ENCODE data around the gene TRMT11.
"Not testable (repeated sequence)": the region's sequence is repeated elsewhere in the genome, so short reads cannot be mapped to it uniquely, and the experiment has no call there.

Gene TRMT11

DNA sequence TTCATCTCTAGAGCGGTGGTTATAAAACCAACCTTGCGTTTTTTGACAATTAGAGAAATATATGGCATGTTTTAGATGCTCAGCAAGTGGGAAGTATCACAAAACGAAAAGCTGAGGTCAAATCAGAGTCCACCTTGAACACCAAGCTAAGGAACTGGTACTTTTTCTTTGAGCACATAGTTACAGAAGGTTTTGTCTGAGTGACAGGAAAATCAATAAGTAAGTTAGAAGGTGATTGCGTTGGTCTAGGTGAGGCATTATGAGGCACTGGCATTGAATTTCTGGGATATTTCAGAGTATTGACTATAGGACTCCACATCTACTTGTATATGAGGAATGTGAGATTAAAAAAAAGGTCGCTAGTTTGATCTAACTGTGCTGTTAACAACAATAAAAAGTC is 30.4 kb upstream of the TRMT11 start:
- H3K4me3 ChIP-seq (ENCODE audit: low read depth, low read length), result peak overlapping the region; percentile 85
- DNase-seq (ENCODE audit: low read depth), result no peak

- DNase-seq (ENCODE audit: low read depth), result peak; percentile 88
- peak within 1 kb of the TSS; percentile 85 for H3K4me3 ChIP-seq (ENCODE audit: low read depth, low read length)
Observed at GRCh38 chr6:125956506-125957390, 29.6 kb upstream of the TRMT11 start, which contains the start of gene HINT3. TSS of gene HINT3 (plus strand) at chr6:125956770. CDS start at chr6:125956978, 208 bp downstream.

- peak overlapping the region; percentile 85 for H3K4me3 ChIP-seq (ENCODE audit: low read depth, low read length)
- no peak for DNase-seq (ENCODE audit: low read depth)
Observed at GRCh38 chr6:125957391-125957693, 29.0 kb upstream of the TRMT11 start.

DNA sequence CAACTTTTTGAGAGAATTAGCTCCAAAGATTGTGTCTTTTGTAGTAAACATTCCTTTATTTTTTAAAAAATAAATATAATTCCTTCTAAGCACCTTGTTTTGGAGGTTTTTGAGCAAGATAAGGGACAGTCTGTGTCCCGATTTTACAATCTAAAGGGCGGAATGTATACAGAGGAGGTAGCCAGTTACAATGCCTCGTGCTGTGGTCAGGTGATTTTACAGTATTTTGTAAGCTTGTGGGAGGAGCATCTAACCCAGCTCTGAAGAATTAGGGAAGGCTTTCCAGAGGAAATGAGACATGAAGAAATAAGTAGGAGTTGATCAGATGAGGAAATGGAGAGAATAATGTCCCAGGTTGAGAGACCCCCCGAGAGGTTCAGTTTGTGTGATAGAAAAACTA is 28.5 kb upstream of the TRMT11 start:
- peak overlapping the region; percentile 85 for H3K4me3 ChIP-seq (ENCODE audit: low read depth, low read length)
- no peak for DNase-seq (ENCODE audit: low read depth)

- H3K4me3 ChIP-seq (ENCODE audit: low read depth, low read length), result no peak overlapping the region
- no peak for DNase-seq (ENCODE audit: low read depth)
Observed at GRCh38 chr6:125959041-125959440, 27.3 kb upstream of the TRMT11 start.

DNA sequence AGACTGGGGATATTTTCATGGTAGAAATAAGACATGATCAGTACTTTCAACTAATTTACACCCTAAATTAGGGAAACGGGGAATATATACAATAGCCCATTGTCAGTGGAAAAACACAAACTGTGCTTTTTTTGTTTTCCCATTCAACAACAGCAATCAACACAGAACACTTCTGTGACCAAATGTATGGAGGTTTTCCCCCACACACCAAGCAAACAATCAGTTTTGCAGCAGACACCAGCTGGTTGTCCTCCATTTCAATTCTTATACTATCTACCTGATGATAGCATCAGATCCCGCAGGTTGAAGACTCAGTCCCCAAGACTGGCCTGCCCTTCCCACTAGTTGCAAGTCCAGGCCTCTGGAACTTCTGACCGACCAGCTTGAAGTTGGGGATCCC is 25.2 kb upstream of the TRMT11 start:
- no peak for DNase-seq (ENCODE audit: low read depth)
- no peak overlapping the region for H3K4me3 ChIP-seq (ENCODE audit: low read depth, low read length)

GRCh38 chr6:125962900-125963497 is 23.3 kb upstream of the TRMT11 start:
- H3K4me3 ChIP-seq (ENCODE audit: low read depth, low read length), result no peak overlapping the region
- no peak for DNase-seq (ENCODE audit: low read depth)

DNA sequence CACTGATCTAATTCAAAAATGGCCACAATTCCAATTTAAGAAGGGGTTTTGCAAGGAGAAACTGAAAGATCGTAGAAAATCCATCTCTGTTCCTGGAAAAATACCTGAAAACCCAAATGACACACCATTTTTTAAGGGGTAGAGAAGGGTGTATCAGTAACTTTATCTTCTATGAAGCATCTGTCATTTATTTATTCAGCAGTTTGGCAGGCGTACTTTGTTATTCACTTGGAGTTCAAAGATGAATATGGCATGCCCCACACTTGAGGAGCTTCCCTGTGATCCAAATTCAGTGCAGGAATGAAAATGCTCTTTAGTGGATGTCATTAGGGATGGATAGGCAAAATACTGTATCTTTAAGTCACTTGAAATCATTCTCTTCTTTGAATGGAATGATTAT is 22.5 kb upstream of the TRMT11 start:
- DNase-seq (ENCODE audit: low read depth), result no peak

DNA sequence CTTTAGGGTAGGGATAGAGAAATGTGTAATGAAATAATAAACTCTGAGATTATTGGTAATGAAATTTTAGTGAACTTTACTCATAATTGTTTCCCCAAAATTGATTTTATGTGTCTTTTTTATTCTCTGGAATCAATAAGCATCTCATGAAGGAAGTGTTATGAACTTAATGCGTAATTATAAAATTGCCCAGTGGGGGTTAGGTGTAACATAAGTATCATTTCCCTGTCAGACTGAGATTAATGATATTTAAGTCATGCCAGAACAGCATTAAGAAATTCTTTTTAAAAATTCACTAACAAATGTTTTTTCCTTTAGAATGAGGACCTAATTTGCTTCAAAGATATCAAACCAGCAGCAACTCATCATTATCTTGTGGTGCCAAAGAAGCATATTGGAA is 19.8 kb upstream of the TRMT11 start:
- no peak overlapping the region for H3K4me3 ChIP-seq (ENCODE audit: low read depth, low read length)

More for the DNA sequence above, 22.5 kb upstream of the TRMT11 start:
- H3K4me3 ChIP-seq (ENCODE audit: low read depth, low read length), result no peak overlapping the region

DNA sequence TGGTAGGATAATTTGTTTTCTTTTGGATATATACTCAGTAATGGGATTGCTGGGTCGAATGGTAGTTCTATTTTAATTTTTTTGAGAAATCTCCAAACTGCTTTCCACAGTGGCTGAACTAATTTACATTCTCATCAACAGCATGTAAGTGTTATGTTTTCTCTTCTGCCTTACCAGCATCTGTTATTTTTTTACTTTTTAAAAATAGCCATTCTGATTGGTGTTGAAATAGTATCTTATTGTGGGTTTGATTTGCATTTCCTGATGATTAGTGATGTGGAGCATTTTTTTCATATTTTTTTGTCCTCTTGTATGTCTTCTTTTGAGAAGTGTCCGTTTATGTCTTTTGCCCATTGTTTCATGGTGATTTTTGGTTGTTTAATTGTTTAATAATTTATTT is 17.8 kb upstream of the TRMT11 start:
- no peak for DNase-seq (ENCODE audit: low read depth)
- no peak overlapping the region for H3K4me3 ChIP-seq (ENCODE audit: low read depth, low read length)

More for the DNA sequence above, 19.8 kb upstream of the TRMT11 start:
- no peak for DNase-seq (ENCODE audit: low read depth)

GRCh38 chr6:125970760-125971159 is 15.6 kb upstream of the TRMT11 start:
- no peak for DNase-seq (ENCODE audit: low read depth)
- no peak overlapping the region for H3K4me3 ChIP-seq (ENCODE audit: low read depth, low read length)

DNA sequence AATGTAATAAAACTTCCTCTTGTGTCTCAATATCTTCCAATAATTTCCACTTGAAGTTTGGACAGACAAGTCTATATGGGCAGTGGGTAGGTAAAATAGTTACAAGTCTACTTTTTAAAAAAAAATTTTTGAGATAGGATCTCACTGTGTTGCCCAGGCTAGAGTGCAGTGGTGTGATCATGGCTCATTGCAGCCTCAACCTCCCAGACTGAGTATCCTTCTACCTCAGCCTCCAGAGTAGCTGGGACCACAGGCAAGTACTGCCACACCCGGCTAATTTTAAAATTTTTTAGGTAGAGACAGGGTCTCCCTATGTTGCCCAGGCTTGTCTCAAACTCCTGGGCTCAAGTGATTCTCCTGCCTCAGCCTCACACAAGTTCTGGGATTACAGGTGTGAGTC is 13.9 kb upstream of the TRMT11 start:
- not testable (repeated sequence) for H3K4me3 ChIP-seq (ENCODE audit: low read depth, low read length); DNase-seq (ENCODE audit: low read depth)

GRCh38 chr6:125974214-125974866 is 12.0 kb upstream of the TRMT11 start:
- DNase-seq (ENCODE audit: low read depth), result no peak
- no peak overlapping the region for H3K4me3 ChIP-seq (ENCODE audit: low read depth, low read length)

DNA sequence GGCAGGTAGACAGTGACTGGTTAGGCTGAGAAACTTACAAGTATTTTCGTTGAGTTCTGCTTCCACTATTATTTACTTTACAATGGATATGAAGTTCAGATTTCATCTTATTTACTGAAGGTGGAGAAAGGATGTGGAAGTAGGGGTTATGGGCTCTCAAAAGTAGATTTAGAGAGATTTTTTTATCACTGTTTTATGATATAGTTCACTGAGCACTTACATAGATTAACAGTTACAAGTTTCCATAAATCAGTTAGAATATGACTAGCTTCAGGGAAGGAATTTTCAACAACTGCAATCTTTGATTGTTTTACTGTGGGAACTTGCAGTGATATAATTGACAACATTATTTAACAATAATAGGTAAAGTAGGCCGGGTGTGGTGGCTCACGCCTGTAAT is 7.2 kb upstream of the TRMT11 start:
- H3K4me3 ChIP-seq (ENCODE audit: low read depth, low read length), result no peak overlapping the region

DNA sequence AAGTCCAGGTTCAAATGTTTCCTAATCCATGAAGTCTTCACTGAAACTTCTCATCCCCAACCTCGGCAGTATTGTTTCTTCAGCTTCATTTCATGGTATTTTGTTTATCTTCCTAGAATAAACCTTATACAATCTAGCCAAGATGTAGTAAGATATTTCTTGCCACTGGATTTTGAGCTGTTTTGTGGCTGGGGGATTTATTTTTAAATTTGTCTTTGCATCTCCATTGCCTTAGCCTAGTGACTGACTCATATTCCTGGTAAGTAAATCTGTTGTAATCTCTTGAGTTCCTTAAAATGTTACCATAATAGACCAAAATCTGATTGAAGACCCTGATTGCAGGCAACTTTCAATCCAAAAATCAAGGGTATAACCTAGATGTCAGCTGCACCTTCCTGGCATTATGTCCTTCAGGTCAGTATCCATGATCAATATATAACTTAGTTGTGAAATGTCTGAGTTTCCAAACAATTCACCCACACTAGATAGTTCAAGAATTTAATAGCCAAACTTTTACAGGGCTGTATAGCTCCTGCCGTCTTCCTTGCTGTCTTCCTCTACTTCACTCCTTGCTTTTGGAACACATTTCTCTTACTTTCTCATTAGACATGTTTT is 4.7 kb upstream of the TRMT11 start:
- DNase-seq (ENCODE audit: low read depth), result no peak
- no peak overlapping the region for H3K4me3 ChIP-seq (ENCODE audit: low read depth, low read length)

More for the DNA sequence above, 7.2 kb upstream of the TRMT11 start:
- no peak for DNase-seq (ENCODE audit: low read depth)

DNA sequence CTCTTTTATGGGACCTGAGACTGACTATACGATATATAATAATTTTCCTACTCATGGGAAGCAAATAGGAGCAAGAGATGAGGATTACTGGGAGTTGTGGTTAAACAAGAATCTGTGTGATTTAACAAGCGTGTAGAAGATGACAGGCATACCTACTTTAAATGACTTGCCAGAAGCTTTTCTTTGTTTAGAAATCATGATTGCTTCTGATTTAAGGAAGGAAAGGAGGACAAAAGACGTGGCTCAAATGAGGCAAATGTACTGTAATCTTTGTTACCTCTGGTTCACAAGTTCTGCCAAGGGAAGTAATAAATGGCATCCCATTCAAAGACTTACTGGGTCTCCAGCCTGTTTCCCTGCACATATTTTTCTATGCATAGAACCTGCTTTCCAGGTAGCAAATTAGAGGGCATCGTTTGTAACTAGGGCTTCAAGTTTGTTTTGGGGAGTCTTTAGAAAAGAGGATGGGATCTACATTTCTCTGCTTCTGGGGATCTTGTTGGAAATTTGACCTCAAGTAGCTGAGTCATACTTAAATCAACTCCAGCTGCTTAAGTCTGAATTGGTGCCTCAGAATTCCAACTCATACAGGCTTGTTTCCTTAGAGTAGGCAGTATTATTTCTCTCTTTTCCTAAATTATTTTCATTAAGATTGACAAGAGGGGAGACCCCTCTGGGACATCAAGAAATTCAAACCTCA is 2.9 kb upstream of the TRMT11 start:
- peak; percentile 60 for DNase-seq (ENCODE audit: low read depth)
- no peak overlapping the region for H3K4me3 ChIP-seq (ENCODE audit: low read depth, low read length)

DNA sequence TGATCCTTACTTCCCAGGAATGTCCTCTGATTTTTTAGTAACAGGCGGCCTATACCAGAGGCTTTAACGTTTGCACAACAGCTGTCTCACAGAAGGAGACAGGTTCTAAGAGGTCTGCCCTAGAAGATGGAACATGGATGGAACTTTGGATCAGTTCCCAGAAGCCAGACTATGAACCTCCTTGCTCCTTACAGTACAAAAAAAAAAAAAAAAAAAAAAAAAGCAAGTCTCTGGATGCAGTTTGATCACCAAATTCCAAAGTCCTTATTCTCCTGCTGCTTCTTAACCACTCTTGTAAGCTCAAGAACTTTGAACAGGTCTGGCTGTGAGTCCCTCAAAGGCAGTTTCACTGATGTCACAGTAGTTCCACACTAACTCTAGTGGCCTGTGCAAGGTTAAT is 2.0 kb upstream of the TRMT11 start:
- no peak overlapping the region for H3K4me3 ChIP-seq (ENCODE audit: low read depth, low read length)
- DNase-seq (ENCODE audit: low read depth), result peak; percentile 63

GRCh38 chr6:125985522-125985921 is 818 bp upstream of the TRMT11 start:
- H3K4me3 ChIP-seq (ENCODE audit: low read depth, low read length), result peak overlapping the region; percentile 97
- DNase-seq (ENCODE audit: low read depth), result no peak

DNA sequence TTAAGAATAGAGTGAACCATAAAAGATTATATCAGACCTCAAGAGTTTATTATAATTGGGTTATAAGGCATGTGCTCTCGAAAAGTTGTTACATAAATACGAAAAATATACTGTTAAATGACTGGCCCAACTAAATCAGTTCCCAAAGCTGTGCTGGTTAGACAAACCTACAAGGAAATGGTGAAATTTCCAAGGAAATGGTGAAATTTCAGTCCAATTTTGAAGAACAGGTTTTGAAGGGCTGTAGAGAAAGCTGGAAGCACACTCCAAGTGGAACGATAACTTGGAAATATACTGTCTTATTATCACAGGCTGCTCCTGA is 400 bp upstream of the TRMT11 start:
- DNase-seq (ENCODE audit: low read depth), result no peak

More for the DNA sequence above, 400 bp upstream of the TRMT11 start:
- peak overlapping the region; percentile 97 for H3K4me3 ChIP-seq (ENCODE audit: low read depth, low read length)
